NOMO-1 treated with DMSO at 0.1 percent for 48 hours (cell line): ENCODE data around the gene GAR1.
"Not testable (repeated sequence)": the region's sequence is repeated elsewhere in the genome, so short reads cannot be mapped to it uniquely, and the experiment has no call there.

Experiments used
- DNase-seq: peaks from one replicate; lab custom pipeline; 2025; ENCODE audit not compliant: unreplicated experiment; lab: John Stamatoyannopoulos, UW

The GAR1 gene

GRCh38 chr4:109846395-109847098 is 31.0 kb downstream of the GAR1 start:
- DNase-seq, result no peak

- no peak for DNase-seq
Observed at GRCh38 chr4:109847896-109848442, 32.4 kb downstream of the GAR1 start, which contains the start of gene LRIT3. TSS of gene LRIT3 (plus strand) at chr4:109848107. CDS start at chr4:109848202, 95 bp downstream.

GRCh38 chr4:109848501-109848900 is 32.9 kb downstream of the GAR1 start:
- no peak for DNase-seq

- no peak for DNase-seq
Observed at GRCh38 chr4:109850601-109851000, 35.0 kb downstream of the GAR1 start.

GRCh38 chr4:109859426-109860300 is 44.1 kb downstream of the GAR1 start:
- not testable (repeated sequence) for DNase-seq

GRCh38 chr4:109861271-109861670 is 45.7 kb downstream of the GAR1 start:
- DNase-seq, result no peak

- DNase-seq, result no peak
Observed at GRCh38 chr4:109861916-109862511, 46.5 kb downstream of the GAR1 start.

GRCh38 chr4:109864134-109864533 is 48.6 kb downstream of the GAR1 start:
- DNase-seq, result no peak

GRCh38 chr4:109870061-109870460 is 54.5 kb downstream of the GAR1 start:
- no peak for DNase-seq

- DNase-seq, result no peak
Observed at GRCh38 chr4:109872065-109872464, 56.5 kb downstream of the GAR1 start.

GRCh38 chr4:109872950-109873656 is 57.5 kb downstream of the GAR1 start:
- no peak for DNase-seq

GRCh38 chr4:109873791-109874514 is 58.4 kb downstream of the GAR1 start:
- no peak for DNase-seq
